AG08396 (cell line): ENCODE results near the gene ZNF57.
"Not testable (repeated sequence)": the region's sequence is repeated elsewhere in the genome, so short reads cannot be mapped to it uniquely, and the experiment has no call there.

Source experiments
- DNase-seq: peaks from one replicate; pipeline ENCODE4 v3.0.0; 2012; ENCODE audit warnings: low spot score, mixed read lengths

The ZNF57 gene

DNA sequence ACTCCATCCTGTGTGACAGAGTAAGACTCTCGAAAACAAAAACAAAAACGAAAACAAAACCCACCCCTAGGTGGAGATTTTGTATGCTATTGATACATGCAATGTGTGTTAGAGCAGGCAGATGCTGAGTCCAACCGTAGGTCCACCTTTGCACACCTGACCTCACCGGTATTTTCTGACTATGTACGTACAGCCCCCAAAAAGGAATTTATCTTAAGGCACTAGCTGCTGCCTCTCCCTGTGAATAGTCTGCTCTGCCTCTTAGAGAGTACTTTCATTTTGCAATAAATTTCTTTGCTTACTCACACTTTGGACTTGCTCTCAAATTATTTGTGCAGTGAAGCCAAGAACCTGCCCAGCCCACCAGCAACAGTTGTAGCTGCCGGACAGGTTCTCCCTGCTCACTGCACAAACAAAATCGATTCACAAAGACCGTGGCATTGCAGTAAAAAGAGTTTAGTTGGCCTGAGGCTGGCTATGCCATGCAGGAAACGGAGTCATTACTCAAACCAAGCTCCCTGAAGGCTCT lies 52.3 kb downstream of the ZNF57 start:
- no peak for DNase-seq

DNA sequence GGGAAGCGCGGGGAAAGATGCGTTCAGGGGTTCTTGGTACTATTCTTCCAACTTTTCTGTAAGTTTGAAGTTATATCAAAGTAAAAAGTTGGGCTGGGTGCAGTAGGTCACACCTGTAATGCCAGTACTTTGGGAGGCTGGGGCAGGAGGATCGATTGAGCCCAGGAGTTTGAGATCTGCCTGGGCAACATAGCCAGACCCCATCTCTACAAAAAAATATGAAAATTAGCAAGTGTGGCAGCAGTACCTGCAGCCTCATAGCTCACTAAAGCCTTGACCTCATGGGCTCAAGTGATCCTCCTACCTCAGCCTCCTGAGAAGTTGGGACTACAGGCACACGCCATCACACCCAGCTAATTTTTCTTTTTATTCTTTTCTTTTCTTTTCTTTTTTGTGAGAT lies 56.4 kb downstream of the ZNF57 start:
- no peak for DNase-seq

DNA sequence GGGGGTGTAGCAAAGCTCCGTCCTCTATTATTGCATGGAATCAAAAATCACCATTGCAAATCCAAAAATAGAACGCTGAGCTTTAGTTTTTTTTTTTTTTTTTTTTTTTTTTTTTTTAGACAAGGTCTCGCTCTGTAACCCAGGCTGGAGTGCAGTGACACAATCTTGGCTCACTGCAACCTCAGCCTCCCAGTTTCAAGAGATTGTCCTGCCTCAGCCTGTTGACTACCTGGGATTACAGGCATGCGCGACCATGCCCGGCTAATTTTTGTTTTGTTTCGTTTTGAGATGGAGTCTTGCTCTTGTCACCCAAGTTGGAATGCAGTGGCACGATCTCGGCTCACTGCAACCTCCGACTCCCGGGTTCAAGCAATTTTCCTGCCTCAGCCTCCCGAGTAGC lies 59.4 kb downstream of the ZNF57 start:
- DNase-seq: no peak

DNA sequence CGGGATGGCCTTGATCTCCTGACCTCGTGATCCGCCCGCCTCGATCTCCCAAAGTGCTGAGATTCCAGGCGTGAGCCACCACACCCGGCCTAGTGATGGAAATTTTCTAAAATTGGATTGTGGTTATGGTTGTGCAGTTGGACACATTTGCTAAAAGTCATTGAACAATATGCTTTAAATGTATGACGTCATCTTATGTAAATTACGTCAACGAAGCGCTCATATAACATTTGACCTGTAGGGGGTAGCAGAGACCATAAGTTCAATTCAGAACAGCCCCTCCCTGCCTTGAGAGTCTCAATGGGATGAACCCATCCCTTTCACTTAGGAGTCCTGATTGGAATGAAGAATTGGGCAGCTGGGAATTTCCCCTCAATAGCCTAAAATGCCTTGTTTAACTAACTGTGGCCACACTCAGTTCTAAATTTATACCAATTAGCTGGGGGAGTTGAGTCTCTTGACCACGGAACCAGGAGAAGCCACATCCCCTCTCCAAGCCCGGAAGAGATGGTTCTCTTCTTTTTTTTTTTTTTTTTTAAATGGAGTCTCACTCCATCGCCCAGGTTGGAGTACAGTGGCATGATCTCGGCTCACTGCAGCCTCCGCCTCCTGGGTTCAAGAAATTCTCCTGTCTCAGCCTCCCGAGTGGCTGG lies 61.4 kb downstream of the ZNF57 start:
- no peak for DNase-seq

DNA sequence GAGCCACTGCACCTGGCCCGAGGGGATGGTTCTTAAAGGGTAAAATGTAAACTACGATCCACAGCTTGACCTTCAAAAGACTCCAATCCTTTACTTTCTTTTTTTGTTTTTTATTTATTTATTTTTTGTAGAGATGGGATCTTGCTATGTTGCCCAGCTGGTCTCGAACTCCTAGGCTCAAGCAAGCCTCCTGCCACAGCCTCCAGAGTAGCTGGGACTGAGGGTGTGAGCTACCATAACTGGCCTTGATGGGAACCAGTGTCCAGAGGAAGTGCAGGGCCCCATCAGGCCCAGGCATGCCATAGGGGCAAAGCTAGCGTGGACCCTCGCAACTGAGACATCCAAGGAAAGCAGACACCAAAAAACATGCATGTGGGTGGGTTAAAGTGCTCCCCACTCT lies 62.4 kb downstream of the ZNF57 start:
- DNase-seq: no peak

DNA sequence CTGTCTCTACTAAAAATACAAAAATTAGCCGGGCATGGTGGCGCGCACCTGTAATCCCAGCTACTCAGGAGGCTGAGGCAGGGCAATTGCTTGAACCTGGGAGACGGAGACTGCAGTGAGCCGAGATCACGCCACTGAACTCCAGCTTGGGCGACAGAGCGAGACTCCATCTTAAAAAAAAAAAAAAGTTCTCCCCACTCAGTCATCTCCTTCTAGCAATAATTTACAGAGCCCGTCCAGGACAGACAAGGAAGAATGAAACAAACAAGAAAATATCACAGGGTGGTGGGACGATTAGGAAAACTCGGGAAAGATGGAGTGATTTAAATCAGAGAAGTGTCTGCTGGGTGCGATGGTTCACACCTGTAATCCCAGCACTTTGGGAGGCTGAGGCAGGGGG lies 62.9 kb downstream of the ZNF57 start:
- not testable (repeated sequence) for DNase-seq

DNA sequence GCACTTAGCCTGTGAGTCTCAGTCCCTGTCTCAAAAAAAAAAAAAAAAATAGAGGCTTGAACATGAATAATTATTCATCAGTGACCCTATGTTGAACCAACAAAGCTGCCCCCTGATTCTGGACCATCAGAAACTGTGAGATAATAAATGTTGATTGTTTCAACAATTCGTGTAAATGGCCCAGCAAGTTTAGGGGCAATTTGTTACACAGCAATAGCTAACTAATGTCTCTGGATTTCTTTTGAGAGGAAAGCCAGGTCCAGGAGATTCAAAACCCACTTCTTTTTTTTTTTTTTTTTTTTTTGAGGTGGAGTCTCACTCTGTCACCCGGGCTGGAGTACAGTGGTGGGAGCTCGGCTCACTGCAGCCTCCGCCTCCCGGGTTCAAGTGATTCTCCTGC lies 64.1 kb downstream of the ZNF57 start:
- DNase-seq: no peak

DNA sequence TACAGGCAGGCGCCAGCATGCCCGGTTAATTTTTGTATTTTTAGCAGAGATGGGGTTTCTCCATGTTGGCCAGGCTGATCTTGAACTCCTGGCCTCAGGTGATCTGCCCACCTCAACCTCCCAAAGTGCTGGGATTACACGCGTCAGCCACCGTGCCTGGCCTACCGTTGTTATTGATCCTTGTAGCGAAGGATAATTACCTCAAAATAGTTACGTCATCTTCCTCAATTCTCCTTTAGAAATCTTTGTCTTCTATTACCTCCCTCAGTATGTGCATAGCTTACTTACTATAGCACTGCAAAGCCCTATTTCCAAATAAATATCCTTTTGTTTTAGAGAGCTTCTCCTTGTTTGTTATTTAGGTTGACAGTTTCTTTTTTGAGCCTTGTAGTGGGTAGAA lies 67.2 kb downstream of the ZNF57 start:
- no peak for DNase-seq
